HG03432 (cell line): ENCODE measurements around the gene MRPL21.
A peak's percentile ranks its signal among the peaks of the same experiment; 100 is the strongest.
"Not testable (repeated sequence)": the region's sequence is repeated elsewhere in the genome, so short reads cannot be mapped to it uniquely, and the experiment has no call there.

ENCODE experiments used
- ATAC-seq: cut with Tn5 transposase; IDR thresholded peaks from one replicate; pipeline ENCODE4 v1.9.1; 2021; ENCODE audit warnings: mild to moderate bottlenecking, moderate library complexity; ENCODE audit not compliant: unreplicated experiment

Gene MRPL21

DNA sequence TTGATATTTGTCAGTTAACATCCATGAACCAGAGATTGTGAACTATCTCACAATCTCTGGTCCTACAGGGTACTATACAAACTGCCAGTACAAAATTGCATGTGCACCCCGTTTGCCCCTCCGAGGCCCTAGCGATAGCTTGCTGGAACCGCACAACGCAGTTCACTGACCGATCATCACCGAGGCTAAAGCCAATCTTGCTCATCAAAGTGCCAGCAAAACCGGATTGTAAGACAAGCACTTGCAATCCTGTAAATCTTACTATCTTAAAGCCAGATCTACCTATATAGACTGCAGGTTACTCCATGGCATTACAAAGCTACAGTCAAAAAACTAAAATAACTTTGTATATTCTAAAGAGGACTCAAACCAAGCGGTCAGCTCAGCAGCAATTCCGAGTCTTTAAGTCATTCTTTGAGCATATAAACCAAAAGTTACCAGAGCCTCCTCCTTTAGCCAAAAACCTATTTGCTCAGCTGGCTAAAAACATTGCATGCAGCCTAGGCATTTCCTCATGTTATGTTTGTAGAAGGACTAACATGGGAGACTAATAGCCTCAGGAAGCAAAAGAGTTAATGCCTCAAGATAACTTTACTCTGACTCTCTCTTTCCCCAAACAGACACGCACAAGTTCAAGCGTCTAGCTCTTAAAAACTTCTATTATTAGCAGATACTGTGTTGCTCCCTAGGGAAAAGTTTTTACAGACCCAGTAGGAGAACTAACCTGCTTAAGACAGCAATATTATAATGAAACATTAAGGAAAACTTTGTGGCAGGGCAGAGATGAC, 31.2 kb downstream of the MRPL21 start:
- no peak for ATAC-seq

DNA sequence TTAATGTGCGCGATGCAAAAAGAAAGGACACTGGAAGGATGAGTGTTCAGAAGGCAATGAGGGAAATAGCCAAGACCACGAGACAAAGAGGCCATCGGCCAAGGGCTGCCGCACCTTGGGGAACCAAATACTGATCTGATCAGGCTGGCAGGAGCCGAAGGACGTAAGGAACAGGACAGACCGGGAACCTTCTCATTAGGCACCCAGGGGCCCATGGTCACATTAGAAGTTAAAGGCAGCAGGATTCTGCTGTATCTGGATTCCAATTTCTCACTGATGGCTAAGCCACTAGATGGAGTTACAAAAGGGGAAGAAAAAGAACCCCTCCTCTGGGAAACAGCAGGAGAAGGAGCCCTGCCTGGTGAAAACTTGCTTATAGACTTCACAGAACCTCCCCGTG, 33.2 kb downstream of the MRPL21 start:
- no peak for ATAC-seq

DNA sequence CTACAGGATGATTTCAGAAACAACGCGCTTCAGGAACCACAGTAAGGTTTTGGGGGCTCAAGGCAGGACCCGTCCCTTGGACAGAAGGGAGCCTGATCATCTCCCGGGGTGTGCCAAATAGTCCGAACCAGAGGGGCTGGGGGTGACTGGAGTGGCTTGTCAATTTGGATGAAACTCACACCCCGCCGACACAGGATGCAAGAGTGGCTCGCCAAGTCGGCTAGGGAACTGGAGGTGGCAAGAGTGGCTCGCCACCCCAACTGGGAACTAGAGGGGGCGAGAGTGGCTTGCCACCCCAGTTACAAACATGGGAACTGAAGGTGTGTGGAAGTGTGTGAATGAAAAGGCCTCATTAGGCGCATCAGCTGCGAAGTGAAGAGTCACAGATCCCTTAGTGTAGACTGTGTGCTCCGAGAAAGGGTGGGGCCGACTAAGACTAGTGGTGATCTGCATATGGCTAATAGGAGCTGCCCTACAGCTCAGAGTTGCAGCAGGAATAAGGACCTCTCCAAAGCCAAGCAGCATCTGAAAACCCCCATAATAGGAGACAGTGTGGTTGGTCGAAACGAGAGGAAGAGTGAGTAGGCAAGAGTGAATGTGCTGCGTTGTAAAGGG, 35.3 kb downstream of the MRPL21 start:
- ATAC-seq = no peak

DNA sequence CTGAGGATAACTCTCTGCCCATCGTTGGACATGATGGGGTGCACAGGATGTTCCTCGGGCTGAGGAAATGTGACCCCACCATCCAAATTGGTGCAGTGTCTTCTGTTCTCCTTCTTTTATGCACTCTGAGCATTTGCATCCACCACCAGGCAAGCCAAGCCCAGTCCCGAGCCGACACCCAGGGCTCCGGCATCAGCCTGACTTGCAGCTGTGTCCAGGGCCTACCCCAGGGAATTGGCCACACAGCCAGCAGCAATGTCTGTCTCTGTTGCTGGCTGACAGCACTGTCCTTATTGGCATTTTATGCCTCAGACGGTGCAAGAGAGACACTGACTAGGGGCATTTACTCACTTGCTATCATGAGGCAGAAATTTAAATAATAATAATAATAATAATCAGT, 36.6 kb downstream of the MRPL21 start:
- ATAC-seq = no peak

DNA sequence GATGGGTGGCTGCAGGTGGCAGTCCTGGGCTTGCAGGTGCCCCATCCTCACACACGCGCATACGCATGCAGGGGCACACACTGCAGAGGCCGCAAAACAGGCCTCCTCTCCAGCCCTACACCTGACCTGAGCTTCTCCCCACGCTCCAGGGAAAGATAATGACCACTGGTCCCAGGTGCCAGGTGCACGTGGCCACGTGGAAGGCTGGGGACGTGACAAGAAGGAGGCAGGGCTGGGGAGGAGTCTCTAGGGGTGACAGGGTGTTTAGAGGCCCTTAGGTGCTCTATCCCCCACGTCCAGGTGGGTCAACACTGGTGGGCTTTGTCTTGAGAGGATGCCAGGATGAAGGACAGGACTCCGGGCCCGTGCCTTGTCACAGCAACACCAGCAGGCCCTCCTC, 38.4 kb downstream of the MRPL21 start:
- no peak for ATAC-seq

DNA sequence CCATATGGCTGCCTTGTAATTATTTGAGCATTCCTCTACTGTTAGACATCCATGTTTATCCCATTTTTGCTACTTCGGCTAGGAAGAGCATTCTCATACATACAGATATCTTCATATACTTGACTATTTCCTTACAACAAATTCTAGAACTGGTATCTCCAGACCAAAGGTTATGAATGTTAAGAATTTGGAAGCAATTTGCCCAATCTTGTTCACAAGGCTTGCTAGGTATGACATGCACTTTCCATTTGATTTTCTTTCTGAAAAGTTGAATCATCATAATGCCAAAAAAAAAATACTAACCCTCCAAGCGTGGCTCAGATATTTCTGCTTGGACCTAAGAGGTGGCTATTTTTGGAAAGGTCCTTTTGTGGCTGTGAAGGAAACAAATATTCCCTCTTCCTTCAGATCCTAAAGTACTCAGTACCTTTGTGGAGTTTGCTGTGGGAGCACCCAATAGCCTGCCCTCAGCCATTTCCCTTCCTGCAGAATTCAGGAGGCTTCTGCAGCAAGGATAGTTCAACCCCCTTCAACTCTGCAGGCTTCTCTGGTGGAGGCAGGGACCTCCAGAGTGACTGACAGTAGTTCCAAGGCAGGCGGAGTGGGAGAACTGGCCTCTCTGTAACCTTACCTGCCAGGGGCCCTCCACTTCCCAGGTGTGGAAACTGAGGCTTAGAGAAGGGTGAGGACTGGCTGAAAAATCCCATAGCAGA, 39.9 kb downstream of the MRPL21 start:
- no peak for ATAC-seq

DNA sequence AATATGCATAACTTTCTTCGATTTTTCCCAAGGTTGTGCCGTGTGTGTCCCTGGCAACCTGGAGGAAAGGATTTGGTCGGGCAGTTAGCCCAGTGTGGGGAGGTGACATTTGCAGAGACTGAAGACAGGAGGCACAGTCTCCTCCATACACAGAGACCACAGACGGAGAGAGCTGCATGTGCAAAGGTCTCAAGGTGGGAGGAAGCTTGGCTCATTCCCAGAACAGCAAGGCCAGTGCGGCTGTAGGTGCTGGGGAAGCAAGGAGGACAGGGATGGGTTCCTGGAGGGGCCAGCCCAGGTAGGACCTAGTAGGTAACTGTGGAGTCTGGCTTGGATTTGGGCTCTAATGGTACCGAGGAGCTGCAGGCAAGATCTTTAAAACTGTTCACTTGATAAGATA, 41.2 kb downstream of the MRPL21 start:
- no peak for ATAC-seq

DNA sequence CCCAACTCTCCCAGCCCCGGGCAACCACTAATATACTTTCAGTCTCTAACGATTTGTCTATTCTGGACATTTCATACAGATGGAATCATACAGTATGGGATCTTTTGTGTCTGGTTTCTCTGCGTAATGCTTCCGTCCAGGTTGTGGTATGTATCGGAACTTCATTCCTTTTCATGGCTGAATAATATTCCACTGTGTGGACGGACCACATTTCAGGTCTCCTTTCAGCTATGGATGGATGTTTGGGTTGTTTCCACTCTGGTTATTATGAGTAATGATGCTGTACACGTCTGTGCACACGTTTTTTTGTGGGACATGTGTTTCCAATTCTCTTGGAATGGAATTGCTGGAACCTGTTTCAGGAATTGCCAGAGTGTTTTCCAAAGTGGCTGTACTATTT, 44.5 kb downstream of the MRPL21 start:
- ATAC-seq = no peak

DNA sequence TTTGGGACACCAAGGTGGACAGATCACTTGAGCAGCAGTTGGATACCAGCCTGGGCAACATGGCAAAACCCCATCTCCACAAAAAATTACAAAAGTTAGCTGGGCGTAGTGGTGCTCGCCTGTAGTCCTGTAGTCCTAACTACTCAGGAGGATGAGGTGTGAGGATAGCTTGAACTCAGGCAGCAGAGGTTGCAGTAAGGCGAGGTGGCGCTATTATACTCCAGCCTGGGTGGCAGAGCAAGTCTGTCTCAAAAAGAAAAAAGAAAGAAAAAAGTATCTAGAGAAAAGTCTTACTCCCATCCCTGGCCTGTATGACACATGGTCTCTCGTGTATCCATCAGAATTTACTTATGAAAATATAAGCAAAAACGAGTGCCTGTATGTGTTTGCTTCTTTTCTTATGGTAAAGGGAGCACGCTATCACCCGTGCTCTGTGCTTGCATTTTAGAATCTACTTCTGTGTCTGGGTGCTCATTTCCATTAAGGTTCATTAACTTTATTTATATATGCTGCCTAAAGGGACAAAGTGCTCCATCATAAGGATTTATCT, 46.5 kb downstream of the MRPL21 start:
- ATAC-seq = no peak

DNA sequence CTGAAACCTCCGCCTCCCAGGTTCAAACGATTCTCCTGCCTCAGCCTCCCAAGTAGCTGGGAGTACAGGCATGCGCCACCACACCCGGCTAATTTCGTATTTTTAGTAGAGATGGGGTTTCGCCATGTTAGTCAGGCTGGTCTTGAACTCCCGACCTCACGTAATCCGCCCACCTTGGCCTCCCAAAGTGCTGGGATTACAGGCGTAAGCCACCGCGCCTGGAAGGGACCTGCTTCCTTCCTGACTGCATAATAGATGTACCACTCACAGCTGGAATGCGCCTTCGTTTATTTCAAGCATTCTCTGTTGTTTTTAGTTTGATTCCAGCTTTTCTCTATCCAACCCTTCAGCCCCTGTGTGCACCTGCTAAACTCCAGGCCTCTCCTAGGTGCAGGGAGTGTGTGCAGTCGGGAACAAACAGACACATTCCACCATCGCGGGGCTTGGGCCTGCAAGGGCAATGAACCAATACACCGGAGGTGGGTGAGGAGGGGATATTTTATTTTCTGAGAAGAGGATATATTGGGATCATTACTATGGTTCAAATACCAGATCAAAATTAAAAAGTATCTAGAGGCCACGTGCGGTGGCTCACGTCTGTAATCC, 47.1 kb downstream of the MRPL21 start:
- ATAC-seq = not testable (repeated sequence)

DNA sequence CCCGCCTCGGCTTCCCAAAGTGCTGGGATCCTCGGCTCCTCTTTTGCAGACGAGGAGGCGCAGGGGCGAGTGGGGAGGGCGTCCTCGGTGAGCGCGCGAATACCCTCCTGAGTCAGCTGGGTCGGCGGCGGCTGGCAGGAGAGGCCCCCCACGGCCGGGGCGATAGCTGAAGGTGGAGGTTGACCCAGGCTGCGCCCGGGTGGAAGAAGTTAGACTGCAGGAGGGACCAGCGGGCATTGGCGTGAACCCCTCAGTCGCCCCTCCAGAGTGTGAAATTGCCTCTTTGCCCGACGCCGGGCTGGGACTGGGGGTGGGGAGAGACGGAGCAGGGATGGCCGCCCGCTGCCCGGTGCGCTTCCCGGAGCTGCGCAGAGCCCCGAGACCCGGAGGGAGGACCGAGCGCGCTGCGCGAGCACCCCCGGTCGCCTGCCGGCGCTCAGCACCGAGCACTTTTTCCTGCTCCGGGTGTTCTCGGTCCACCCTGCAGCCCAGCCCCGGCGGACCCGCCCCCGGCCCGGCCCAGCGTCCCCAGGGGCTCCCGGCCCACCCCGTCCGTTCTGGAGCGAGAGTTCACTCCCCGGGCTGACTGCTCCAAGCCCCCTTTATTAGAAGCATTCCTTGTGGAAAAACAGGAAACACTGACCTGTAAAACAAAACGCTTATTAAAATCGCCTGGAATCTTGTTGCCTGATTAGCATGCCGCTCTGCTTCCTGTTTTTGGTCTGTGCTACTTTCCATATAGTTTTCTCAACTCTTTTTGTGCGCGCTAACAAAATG, 48.2 kb downstream of the MRPL21 start:
- ATAC-seq = no peak

DNA sequence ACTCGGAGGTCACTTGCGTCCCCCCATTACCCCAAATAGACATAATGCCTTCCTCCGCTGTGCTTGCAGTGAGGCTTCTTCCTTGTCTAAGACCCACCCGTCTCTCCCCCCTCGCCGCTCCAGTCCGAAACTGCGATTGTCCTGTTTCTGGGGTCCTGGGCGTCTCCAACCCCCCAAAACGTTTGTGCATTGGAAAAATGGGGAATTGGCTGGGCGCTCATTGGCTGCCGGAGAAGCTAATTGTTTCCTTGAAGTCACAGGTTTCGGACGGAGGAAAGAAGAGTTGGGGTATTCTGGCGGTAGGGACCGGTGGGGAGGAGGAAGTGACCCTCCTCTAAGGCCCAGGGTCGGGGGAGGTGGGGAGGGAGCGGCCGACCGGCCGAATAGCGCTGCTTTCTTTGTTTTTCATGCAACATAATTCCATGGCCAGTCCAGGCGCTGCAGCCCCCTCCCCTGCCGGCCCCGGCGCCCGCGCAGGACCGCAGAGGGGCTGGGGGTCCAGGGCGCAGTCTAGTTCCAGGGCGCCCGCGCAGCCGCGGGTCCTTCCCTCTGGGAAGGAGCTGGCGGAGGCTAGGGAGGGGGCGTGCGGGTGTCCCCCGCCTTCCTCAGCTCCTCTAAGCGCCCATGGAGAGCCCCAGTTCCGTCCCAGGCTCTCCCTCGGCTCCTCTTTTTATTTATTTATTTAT, 49.2 kb downstream of the MRPL21 start:
- no peak for ATAC-seq

DNA sequence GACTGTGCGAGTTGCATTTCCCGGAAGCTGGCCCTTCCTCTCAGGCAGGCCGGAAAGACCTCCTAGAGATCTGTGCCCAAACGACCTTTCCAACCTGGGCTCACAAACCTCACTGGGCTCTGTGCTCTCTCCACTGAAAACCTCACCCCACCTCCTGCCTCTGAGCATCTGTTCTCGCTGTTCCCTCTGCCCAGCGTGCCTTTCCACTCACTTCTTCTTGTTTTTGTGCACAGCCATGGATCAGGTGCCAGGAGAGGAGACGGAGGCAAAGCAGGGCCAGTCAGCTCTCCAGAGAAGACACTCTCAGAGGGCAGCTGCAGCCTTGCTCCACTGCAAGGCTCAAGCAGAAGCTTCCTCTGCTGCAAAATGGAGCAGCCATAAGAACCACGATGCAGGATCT, 51.0 kb downstream of the MRPL21 start:
- ATAC-seq = no peak

DNA sequence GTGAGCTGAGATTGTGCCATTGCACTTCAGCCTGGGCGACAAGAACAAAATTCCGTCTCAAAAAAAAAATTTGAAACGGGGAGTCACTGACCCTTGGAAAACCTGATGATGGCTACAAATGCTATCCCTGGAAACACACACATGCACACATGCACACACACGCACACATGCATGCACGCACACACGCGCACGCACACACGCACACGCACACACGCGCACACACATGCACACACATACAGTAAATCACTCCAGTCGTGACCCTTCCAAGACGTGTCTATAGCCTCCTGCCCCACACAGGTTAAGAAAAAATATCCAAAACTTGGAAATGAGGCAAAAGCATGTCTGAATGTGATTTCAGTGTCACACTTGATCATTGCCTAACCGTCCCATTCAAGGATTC, 55.2 kb downstream of the MRPL21 start:
- ATAC-seq = no peak

DNA sequence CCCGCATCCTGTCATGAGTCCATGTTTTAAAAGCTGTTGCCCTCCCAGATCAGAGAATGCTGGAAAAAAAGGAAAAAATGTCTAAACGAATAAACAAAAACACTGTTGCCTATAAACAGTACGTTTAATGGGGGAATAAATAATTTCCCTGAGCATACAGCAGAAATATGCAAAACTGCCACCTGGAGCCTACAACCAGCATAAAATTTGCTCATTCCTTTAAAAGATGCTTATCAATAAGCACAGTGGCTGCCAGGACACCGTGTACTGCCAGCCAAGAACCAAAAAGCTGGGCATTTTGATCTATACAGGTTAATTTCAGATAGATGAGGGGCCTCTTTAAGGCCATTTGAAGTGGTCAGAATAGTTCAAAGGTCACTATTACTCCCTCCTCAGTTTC, 56.2 kb downstream of the MRPL21 start:
- ATAC-seq = no peak

DNA sequence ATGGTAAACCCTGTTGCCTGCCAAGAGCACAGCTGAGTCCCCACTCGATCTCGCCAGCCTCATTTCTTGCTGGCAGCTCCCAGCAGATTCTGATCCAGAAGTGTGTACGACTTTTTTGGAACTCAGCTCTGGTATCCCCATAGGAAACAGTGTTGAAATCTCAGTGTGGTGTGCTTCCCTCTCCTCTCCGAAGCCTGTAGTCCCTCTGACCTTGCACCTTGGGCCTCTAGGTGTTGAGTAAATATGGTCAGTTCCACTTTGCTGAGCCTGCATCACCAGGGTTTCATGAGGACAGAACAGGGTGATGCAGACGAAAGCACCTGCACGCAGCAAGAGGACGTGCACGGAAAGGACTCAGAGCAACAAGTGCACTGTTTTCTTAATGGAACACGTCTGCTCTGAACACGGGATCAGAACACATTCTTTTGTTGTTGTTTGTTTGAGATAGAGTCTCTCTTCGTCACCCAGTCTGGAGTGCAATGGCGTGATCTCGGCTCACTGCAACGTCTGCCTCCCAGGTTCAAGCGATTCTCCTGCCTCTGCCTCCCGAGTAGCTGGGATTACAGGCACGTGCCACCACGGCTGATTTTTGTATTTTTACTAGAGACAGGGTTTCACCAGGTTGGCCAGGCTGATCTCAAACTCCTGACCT, 58.2 kb downstream of the MRPL21 start:
- ATAC-seq = no peak

DNA sequence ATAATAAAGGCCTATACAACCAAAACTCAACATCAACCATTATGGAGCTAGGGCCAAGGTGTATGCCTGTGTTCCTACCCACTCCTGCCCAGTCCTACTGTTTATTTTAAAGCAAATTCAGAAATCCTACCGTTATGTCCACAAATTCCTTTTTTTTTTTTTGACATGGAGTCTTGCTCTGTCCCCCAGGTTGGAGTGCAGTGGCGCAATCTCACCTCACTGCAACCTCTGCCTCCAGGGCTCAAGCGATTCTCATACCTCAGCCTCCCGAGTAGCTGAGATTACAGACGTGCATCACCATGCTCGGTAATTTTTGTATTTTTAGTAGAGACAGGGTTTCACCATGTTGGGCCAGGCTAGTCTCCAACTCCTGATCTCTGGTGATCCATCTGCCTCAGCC, 58.8 kb downstream of the MRPL21 start:
- ATAC-seq = no peak

DNA sequence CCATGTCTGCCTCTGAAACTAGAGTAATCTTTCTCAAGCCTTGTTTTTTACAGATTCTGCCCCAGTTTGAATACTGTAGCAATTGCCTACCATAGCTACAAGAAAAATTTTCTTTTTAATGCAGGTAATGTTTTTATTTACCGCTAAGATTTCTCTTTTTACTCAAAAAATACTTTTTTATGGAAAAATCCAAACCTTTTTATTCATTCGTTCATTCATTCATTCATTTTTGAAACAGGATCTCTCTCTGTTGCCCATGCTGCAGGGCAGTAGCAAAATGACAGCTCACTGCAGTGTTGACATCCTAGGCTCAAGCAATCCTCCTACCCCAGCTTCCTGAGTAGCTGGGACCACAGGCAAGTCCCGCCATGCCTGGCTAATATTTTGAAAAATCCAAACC, 59.3 kb downstream of the MRPL21 start:
- ATAC-seq = no peak

DNA sequence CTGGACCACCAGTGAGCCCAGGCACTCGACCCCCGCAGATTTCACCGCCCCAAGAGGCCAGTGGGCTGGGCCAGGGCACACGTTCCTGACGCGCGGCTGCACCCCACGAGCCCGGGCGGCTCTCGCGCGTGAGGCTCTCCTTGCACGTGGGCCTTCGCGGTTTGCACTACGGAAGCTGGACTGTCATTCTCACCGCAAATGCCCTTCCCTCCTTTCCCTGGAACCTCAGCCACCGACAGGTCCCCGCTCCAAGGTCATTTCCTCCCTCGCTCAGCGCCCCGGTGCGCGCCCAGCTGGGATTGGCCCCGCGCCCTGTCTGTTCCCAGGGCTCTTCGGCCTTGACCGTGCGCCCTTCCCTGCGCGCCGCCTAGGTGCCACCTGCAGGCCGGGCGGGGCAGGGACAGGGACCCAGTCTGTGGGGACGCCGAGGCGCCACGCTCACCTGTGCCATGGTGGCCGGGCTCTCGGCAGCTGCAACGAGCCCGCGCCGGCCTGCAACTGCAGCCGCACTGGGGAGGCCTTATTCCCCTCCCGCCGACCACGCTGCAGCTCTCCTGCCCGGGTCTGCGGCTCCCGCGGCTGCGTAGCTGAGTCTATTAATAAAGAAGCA, 59.8 kb downstream of the MRPL21 start:
- peak; percentile 41 for ATAC-seq
